ENCODE results near the gene RBM20. TPM values are rescaled to one million over a fixed set of nuclear protein-coding genes. Genes with fewer than 3 reads are reported as not detected.

Gene RBM20
- under 0.01 and 0.57 TPM in 2 replicates for total RNA-seq

GRCh38 chr10:110643653-110644597, at the start of gene RBM20:
TSS of gene RBM20 (plus strand) at chr10:110644336. CDS start at chr10:110644455, 119 bp downstream.

GRCh38 chr10:110871298-110872084, 227.4 kb downstream of the RBM20 start, which contains the start of gene PDCD4:
TSS of gene PDCD4 (plus strand) at chr10:110871928. CDS start at chr10:110876028, 4,100 bp downstream.

Other genes with a start within 250 kb of the RBM20 start
- 27.3 and 234 TPM in 2 replicates for gene DUSP5, start 146.4 kb upstream of the RBM20 start, total RNA-seq
- gene SMC3, start 76.6 kb upstream of the RBM20 start, total RNA-seq: 26.0 and 32.5 TPM in 2 replicates
- gene PDCD4, start 227.6 kb downstream of the RBM20 start, total RNA-seq: 78.6 and 246 TPM in 2 replicates